ENCODE results near the gene PCED1B. TPM values are rescaled to one million over a fixed set of nuclear protein-coding genes. Genes with fewer than 3 reads are reported as not detected.

PCED1B gene
- total RNA-seq, 6 donors from 2014 or later = 4.6 to 53.4 (median 11.7) TPM

DNA sequence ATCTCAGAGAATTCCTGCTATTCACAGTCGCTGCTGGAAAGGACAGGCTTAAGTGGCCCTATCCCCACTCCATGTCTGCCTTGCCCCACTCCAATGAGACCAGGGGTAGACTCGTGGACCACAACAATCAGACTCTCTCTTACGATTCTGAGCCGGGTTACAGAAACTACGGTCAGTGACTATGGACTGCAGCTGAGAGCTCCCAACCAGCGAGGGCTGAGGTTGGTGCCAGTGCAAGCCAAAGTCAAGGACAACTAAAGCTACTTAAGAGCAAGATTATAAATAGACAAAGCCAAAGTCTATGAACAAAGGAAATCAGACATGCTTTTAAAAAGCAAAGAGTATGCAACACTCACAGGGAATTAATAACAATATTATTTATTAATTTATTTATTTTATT is 18.7 kb downstream of the PCED1B start:
- H3K9me3 ChIP-seq = no peaks in the 10 kb centered on the region
- DNase-seq = no peak
- H3K27ac ChIP-seq = peak overlapping the region in 1 of 4 donors; percentile 13
- TF ChIP-seq, protein P1, sequence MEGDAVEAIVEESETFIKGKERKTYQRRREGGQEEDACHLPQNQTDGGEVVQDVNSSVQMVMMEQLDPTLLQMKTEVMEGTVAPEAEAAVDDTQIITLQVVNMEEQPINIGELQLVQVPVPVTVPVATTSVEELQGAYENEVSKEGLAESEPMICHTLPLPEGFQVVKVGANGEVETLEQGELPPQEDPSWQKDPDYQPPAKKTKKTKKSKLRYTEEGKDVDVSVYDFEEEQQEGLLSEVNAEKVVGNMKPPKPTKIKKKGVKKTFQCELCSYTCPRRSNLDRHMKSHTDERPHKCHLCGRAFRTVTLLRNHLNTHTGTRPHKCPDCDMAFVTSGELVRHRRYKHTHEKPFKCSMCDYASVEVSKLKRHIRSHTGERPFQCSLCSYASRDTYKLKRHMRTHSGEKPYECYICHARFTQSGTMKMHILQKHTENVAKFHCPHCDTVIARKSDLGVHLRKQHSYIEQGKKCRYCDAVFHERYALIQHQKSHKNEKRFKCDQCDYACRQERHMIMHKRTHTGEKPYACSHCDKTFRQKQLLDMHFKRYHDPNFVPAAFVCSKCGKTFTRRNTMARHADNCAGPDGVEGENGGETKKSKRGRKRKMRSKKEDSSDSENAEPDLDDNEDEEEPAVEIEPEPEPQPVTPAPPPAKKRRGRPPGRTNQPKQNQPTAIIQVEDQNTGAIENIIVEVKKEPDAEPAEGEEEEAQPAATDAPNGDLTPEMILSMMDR (IDR thresholded peaks at IDR 0.05) = no peak
- TF ChIP-seq POLR2A (IDR thresholded peaks at IDR 0.05) = no peak
- no peak for TF ChIP-seq EP300 (IDR thresholded peaks at IDR 0.05)
- no peak for TF ChIP-seq POLR2AphosphoS5 (IDR thresholded peaks at IDR 0.05)
- H3K36me3 ChIP-seq = no peaks in the 10 kb centered on the region
- H3K4me3 ChIP-seq = no peak overlapping the region
- WGBS, 2 donors = 88 to 99% methylated on average over 6 of the region's 6 CpGs
- no peaks in the 10 kb centered on the region for H3K27me3 ChIP-seq
- peaks cover 9 to 14% (median 12%) of the 10 kb centered on the region in 4 donors for H3K4me1 ChIP-seq
- ATAC-seq (ENCODE audit: low FRiP score in 2 of 2) = no peak

DNA sequence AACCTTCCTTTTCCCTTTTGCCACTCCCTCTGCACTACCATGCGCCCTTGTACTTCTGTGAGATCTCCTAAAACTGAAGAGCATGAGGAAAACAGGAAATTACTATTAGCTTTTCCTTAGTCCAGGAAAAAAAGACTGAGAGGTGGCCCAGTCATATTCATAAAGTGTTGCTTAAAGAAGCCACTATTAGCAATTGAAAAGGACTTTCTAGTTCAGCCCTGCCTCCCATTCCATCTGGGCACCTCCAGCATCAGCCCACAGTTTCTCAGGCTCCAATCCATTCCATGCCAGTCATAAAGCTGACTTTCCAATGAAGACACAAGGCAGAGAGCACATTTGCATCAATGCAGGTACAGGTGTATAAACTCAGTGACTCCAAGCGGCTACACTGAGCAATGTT is 20.2 kb downstream of the PCED1B start:
- DNase-seq (no peak), ATAC-seq (ENCODE audit: low FRiP score in 2 of 2) (no peak)
- Histone ChIP-seq H3K27me3 (no peaks in the 10 kb centered on the region), H3K36me3 (no peaks in the 10 kb centered on the region), H3K27ac (no peak overlapping the region), H3K9me3 (no peaks in the 10 kb centered on the region), H3K4me3 (no peak overlapping the region), H3K4me1 (peaks cover 9 to 14% (median 12%) of the 10 kb centered on the region in 4 donors)
- TF ChIP-seq POLR2AphosphoS5 (IDR thresholded peaks at IDR 0.05) (no peak), EP300 (IDR thresholded peaks at IDR 0.05) (no peak), POLR2A (IDR thresholded peaks at IDR 0.05) (no peak)
- TF ChIP-seq, protein P1 (IDR thresholded peaks at IDR 0.05) = no peak
- 45 to 91% methylated on average over 2 of the region's 2 CpGs for WGBS, 2 donors

- Histone ChIP-seq H3K27ac (no peak overlapping the region), H3K4me3 (no peak overlapping the region), H3K36me3 (no peaks in the 10 kb centered on the region), H3K9me3 (no peaks in the 10 kb centered on the region), H3K27me3 (no peaks in the 10 kb centered on the region), H3K4me1 (peaks cover 9 to 14% (median 11%) of the 10 kb centered on the region in 4 donors)
- WGBS, 2 donors = 95 to 98% methylated on average over 2 of the region's 2 CpGs
- DNase-seq = no peak
- no peak for ATAC-seq (ENCODE audit: low FRiP score in 2 of 2)
- TF ChIP-seq EP300 (IDR thresholded peaks at IDR 0.05) = no peak
- TF ChIP-seq, protein P1 (IDR thresholded peaks at IDR 0.05) = no peak
- no peak for TF ChIP-seq POLR2AphosphoS5 (IDR thresholded peaks at IDR 0.05)
- no peak for TF ChIP-seq POLR2A (IDR thresholded peaks at IDR 0.05)
These were observed 20.7 kb downstream of the PCED1B start for GRCh38 chr12:47100160-47100559.

- TF ChIP-seq POLR2AphosphoS5 (IDR thresholded peaks at IDR 0.05) (no peak), EP300 (IDR thresholded peaks at IDR 0.05) (no peak), POLR2A (IDR thresholded peaks at IDR 0.05) (no peak)
- TF ChIP-seq, protein P1 (IDR thresholded peaks at IDR 0.05) = no peak
- Histone ChIP-seq H3K9me3 (no peaks in the 10 kb centered on the region), H3K27me3 (no peaks in the 10 kb centered on the region), H3K4me3 (no peak overlapping the region), H3K36me3 (no peaks in the 10 kb centered on the region), H3K27ac (peak overlapping the region in 1 of 4 donors; percentile 14), H3K4me1 (peaks cover 0 to 4% (median 3%) of the 10 kb centered on the region in 4 donors)
- 87 to 94% methylated on average over 4 of the region's 4 CpGs for WGBS, 2 donors
- no peak for DNase-seq
- ATAC-seq (ENCODE audit: low FRiP score in 2 of 2) = no peak
These were observed 23.0 kb downstream of the PCED1B start for GRCh38 chr12:47102406-47102805.

Measured in upper lobe of left lung (tissue), 6 donors.